GM21825 (cell line): ENCODE data around the gene CYP2A7.
"Not testable (repeated sequence)": the region's sequence is repeated elsewhere in the genome, so short reads cannot be mapped to it uniquely, and the experiment has no call there.

ENCODE experiments used
- ATAC-seq: cut with Tn5 transposase; IDR thresholded peaks from one replicate; pipeline ENCODE4 v1.9.1; 2021; ENCODE audit warnings: mild to moderate bottlenecking, moderate library complexity; ENCODE audit not compliant: unreplicated experiment

The CYP2A7 gene

GRCh38 chr19:40882062-40882461 is at the start of gene CYP2A7:
Gene CYP2A7 (minus strand): TSS chr19:40882231. CDS start chr19:40882210, 21 bp downstream.
- not testable (repeated sequence) for ATAC-seq

GRCh38 chr19:40930799-40931198 is 48.8 kb upstream of the CYP2A7 start:
- not testable (repeated sequence) for ATAC-seq

- ATAC-seq = not testable (repeated sequence)
Observed at GRCh38 chr19:40929942-40930341, 47.9 kb upstream of the CYP2A7 start.

GRCh38 chr19:40928850-40929249 is 46.8 kb upstream of the CYP2A7 start:
- no peak for ATAC-seq

GRCh38 chr19:40927567-40927966 is 45.5 kb upstream of the CYP2A7 start:
- no peak for ATAC-seq

- ATAC-seq = not testable (repeated sequence)
Observed at GRCh38 chr19:40926276-40926675, 44.2 kb upstream of the CYP2A7 start.

- no peak for ATAC-seq
Observed at GRCh38 chr19:40923934-40924391, 41.9 kb upstream of the CYP2A7 start.

GRCh38 chr19:40922237-40923160 is 40.5 kb upstream of the CYP2A7 start:
- ATAC-seq = not testable (repeated sequence)

- no peak for ATAC-seq
Observed at GRCh38 chr19:40921005-40921897, 39.2 kb upstream of the CYP2A7 start.

- no peak for ATAC-seq
Observed at GRCh38 chr19:40920300-40921004, 38.4 kb upstream of the CYP2A7 start.

GRCh38 chr19:40919530-40920299 is 37.7 kb upstream of the CYP2A7 start:
- not testable (repeated sequence) for ATAC-seq

- not testable (repeated sequence) for ATAC-seq
Observed at GRCh38 chr19:40918303-40918702, 36.3 kb upstream of the CYP2A7 start.

GRCh38 chr19:40908976-40909375 is 26.9 kb upstream of the CYP2A7 start:
- no peak for ATAC-seq

- no peak for ATAC-seq
Observed at GRCh38 chr19:40907968-40908735, 26.1 kb upstream of the CYP2A7 start.

GRCh38 chr19:40906512-40906911 is 24.5 kb upstream of the CYP2A7 start:
- ATAC-seq = no peak

- ATAC-seq = not testable (repeated sequence)
Observed at GRCh38 chr19:40904673-40905156, 22.7 kb upstream of the CYP2A7 start.

- not testable (repeated sequence) for ATAC-seq
Observed at GRCh38 chr19:40901975-40902750, 20.1 kb upstream of the CYP2A7 start.

- ATAC-seq = not testable (repeated sequence)
Observed at GRCh38 chr19:40900521-40900920, 18.5 kb upstream of the CYP2A7 start.
